Measurements from ENCODE around the gene MYO1D. TPM values are rescaled to one million over a fixed set of nuclear protein-coding genes. Genes with fewer than 3 reads are reported as not detected.
A peak's percentile ranks its signal among the peaks of the same experiment; 100 is the strongest.

MYO1D gene
- total RNA-seq, 4 donors from 2014 or later = 247 to 569 (median 444) TPM

- H3K4me1 ChIP-seq = peaks cover 0 to 5% (median 0%) of the 10 kb centered on the region in 4 donors
- no peaks in the 10 kb centered on the region for H3K27me3 ChIP-seq
- WGBS, 2 donors (ENCODE audit: low coverage in 1 of 2) = 84% methylated on average over 3 of the region's 3 CpGs; no CpG with 5 or more reads in 1 of the 2 donors
- H3K36me3 ChIP-seq = no peaks in the 10 kb centered on the region
- in situ Hi-C loops (cut with MboI; ENCODE audit: low pct_ligation_motif_present in 1 of 4, low pct_unique_long_range_greater_than_20kb in 1 of 4, low sequenced_read_pairs in 3 of 4) = loop anchor here in 3 of 4 donors (25.0 kb wide), 2 partner anchors 88 to 238 kb away; no protein-coding TSS in a partner anchor
- no peak overlapping the region for H3K27ac ChIP-seq
- H3K4me3 ChIP-seq = no peak overlapping the region
- DNase-seq = no peak
- H3K9me3 ChIP-seq = no peaks in the 10 kb centered on the region
- intact Hi-C loops (cut with DNase I; ENCODE audit: low total_unique reads) = no loop called here
- TF ChIP-seq CTCF (IDR thresholded peaks at IDR 0.05) (no peak), POLR2AphosphoS5 (IDR thresholded peaks at IDR 0.05) (no peak), POLR2A (IDR thresholded peaks at IDR 0.05) (no peak)
These were observed 203.0 kb downstream of the MYO1D start for GRCh38 chr17:32673964-32674363.

DNA sequence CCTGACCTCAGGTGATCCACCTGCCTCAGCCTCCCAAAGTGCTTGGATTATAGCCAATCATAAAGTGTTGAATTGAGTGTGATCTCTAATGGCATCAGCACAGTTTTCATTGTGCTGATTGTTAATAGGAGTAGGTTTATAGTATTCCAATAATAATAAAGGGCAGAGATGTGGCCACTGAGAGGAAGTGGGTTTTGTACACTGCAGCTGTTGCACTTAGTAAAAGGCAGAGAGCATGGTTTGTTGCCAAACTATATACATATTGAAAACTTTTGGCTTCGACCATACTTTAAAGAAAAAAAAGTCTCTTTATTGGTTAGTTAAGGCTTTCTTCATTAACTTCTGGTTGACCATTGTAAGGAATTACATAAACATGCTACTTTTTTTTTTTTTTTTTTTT is 204.2 kb downstream of the MYO1D start:
- TF ChIP-seq POLR2AphosphoS5 (IDR thresholded peaks at IDR 0.05) (no peak), CTCF (IDR thresholded peaks at IDR 0.05) (no peak), POLR2A (IDR thresholded peaks at IDR 0.05) (no peak), EP300 (IDR thresholded peaks at IDR 0.05; ENCODE audit: low read depth) (no peak)
- Histone ChIP-seq H3K36me3 (no peaks in the 10 kb centered on the region), H3K9me3 (no peaks in the 10 kb centered on the region), H3K4me3 (no peak overlapping the region), H3K4me1 (peaks cover 0 to 5% (median 0%) of the 10 kb centered on the region in 4 donors), H3K27ac (no peak overlapping the region), H3K27me3 (no peaks in the 10 kb centered on the region)
- 67% methylated on average over 1 of the region's 1 CpG for WGBS, 2 donors (ENCODE audit: low coverage in 1 of 2)
- DNase-seq = no peak
- intact Hi-C loops (cut with DNase I; ENCODE audit: low total_unique reads) (no loop called here), in situ Hi-C loops (cut with MboI; ENCODE audit: low pct_ligation_motif_present in 1 of 4, low pct_unique_long_range_greater_than_20kb in 1 of 4, low sequenced_read_pairs in 3 of 4) (loop anchor here in 3 of 4 donors (25.0 kb wide), 2 partner anchors 90 to 240 kb away; no protein-coding TSS in a partner anchor)

DNA sequence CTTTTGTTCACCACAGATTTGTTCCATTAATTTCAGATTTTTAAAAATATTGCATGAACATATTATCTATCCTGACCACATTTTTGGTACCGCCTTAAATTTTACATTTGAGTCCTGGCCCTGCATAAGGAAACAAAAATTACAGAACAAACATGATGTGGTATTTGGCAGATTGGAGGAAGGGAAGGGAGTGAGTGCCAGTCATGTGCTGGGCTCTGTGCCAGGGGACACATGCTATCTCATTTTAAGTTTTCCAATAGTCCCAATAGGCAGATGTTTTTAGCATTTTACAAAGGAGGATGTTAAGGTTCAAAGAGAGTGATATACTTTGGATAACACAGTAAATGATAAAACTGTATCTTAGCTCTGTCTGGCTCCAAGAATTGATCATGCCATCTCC is 205.0 kb downstream of the MYO1D start:
- no peak overlapping the region for H3K27ac ChIP-seq
- in situ Hi-C loops (cut with MboI; ENCODE audit: low pct_ligation_motif_present in 1 of 4, low pct_unique_long_range_greater_than_20kb in 1 of 4, low sequenced_read_pairs in 3 of 4) (loop anchor here in 3 of 4 donors (25.0 kb wide), 2 partner anchors 90 to 240 kb away; no protein-coding TSS in a partner anchor), intact Hi-C loops (cut with DNase I; ENCODE audit: low total_unique reads) (no loop called here)
- 80 to 93% methylated on average over 1 of the region's 1 CpG for WGBS, 2 donors (ENCODE audit: low coverage in 1 of 2)
- H3K36me3 ChIP-seq = peaks cover 0 to 1% (median 0%) of the 10 kb centered on the region in 4 donors
- H3K27me3 ChIP-seq = no peaks in the 10 kb centered on the region
- no peak overlapping the region for H3K4me3 ChIP-seq
- TF ChIP-seq CTCF (IDR thresholded peaks at IDR 0.05) (no peak), POLR2AphosphoS5 (IDR thresholded peaks at IDR 0.05) (no peak), EP300 (IDR thresholded peaks at IDR 0.05; ENCODE audit: low read depth) (no peak), POLR2A (IDR thresholded peaks at IDR 0.05) (no peak)
- peak; percentile 22 for DNase-seq
- peaks cover 0 to 5% (median 0%) of the 10 kb centered on the region in 4 donors for H3K4me1 ChIP-seq
- no peaks in the 10 kb centered on the region for H3K9me3 ChIP-seq

- in situ Hi-C loops (cut with MboI; ENCODE audit: low pct_ligation_motif_present in 1 of 4, low pct_unique_long_range_greater_than_20kb in 1 of 4, low sequenced_read_pairs in 3 of 4) = loop anchor here in 3 of 4 donors (10.0 to 25.0 kb wide), 3 partner anchors 97 to 247 kb away; no protein-coding TSS in a partner anchor
- WGBS, 2 donors (ENCODE audit: low coverage in 1 of 2) = 84 to 93% methylated on average over 6 to 9 of the region's 9 CpGs
- Histone ChIP-seq H3K27me3 (no peaks in the 10 kb centered on the region), H3K9me3 (no peaks in the 10 kb centered on the region), H3K27ac (no peak overlapping the region), H3K4me1 (no peaks in the 10 kb centered on the region), H3K4me3 (no peak overlapping the region), H3K36me3 (peaks cover 0 to 1% (median 0%) of the 10 kb centered on the region in 4 donors)
- intact Hi-C loops (cut with DNase I; ENCODE audit: low total_unique reads) = loop anchor here (10.0 kb wide), 1 partner anchor 1740 kb away; the partner anchor contains the start of gene ADAP2
- no peak for DNase-seq
- TF ChIP-seq CTCF (IDR thresholded peaks at IDR 0.05) = no peak
- no peak for TF ChIP-seq EP300 (IDR thresholded peaks at IDR 0.05; ENCODE audit: low read depth)
- no peak for TF ChIP-seq POLR2AphosphoS5 (IDR thresholded peaks at IDR 0.05)
- no peak for TF ChIP-seq POLR2A (IDR thresholded peaks at IDR 0.05)
These were observed 211.9 kb downstream of the MYO1D start for GRCh38 chr17:32664936-32665583.
